Gastroesophageal sphincter (tissue), 4 donors: ENCODE data around the gene ARID1B. TPM values are rescaled to one million over a fixed set of nuclear protein-coding genes. Genes with fewer than 3 reads are reported as not detected.

Experiments used
- ATAC-seq: fragments of 150-250 bp; one replicate; pipeline ENCODE4 v1.9.1; 2016; ENCODE audit warnings: mild to moderate bottlenecking, moderate library complexity
- H3K27ac ChIP-seq, 4 donors: fragments of 200-600 bp; sonication (generic) in 3 of 4; 1 replicate in 3 of 4; 2 replicates in 1 of 4; pipeline ENCODE4 v1.5.1; 2016 to 2019
- H3K27me3 ChIP-seq: fragments of 200-600 bp; sonication (generic); one replicate; pipeline ENCODE4 v1.5.1; 2019
- H3K36me3 ChIP-seq, 2 donors: fragments of 200-600 bp; sonication (generic); one replicate each; pipeline ENCODE4 v1.5.1; 2019; ENCODE audit warnings: control low read depth in 1 of 2
- H3K4me1 ChIP-seq, 3 donors: fragments of 200-600 bp; sonication (generic); 1 replicate in 2 of 3; 2 replicates in 1 of 3; pipeline ENCODE4 v1.5.1; 2016 to 2019; ENCODE audit warnings: control low read depth in 2 of 3
- H3K4me3 ChIP-seq, 2 donors: fragments of 200-600 bp; sonication (generic); one replicate each; pipeline ENCODE4 v1.5.1; 2019; ENCODE audit warnings: mild to moderate bottlenecking in 1 of 2, moderate library complexity in 1 of 2
- H3K9me3 ChIP-seq, 3 donors: fragments of 200-600 bp; sonication (generic); one replicate each; pipeline ENCODE4 v1.5.1; 2017 to 2019; ENCODE audit warnings: control low read depth in 2 of 3
- EP300 ChIP-seq: sonication (generic); formaldehyde crosslinking; IDR thresholded peaks from one replicate; pipeline ENCODE4 v1.6.1; 2017; ENCODE audit warnings: antibody characterized with exemption, mild to moderate bottlenecking
- POLR2A ChIP-seq, 2 donors: fragments of 450-650 bp; IDR thresholded peaks; one replicate each; pipeline ENCODE4 v1.6.1; 2017; ENCODE audit warnings: antibody characterized with exemption in 2 of 2, mild to moderate bottlenecking in 2 of 2, moderate library complexity in 1 of 2
- POLR2AphosphoS5 ChIP-seq: sonication (generic); formaldehyde crosslinking; IDR thresholded peaks from one replicate; pipeline ENCODE4 v1.6.1; 2017; ENCODE audit warnings: antibody characterized with exemption
- WGBS, 2 donors: methylation state at CpG; one replicate each; pipeline ENCODE4 v1.1.5; 2018; ENCODE audit warnings: low coverage in 1 of 2; 5-methylcytosine and 5-hydroxymethylcytosine counted together
- total RNA-seq, 4 donors: library from RNA; depleted of rRNA; stranded (reverse); fragments of >200 nt; gene quantifications; one replicate each; pipeline ENCODE4 v1.1.0, GENCODE V29; 2016
- TF ChIP-seq, protein P1 (sequence below), 4 experiments: fragments of 200-600 bp in 2 of 4; fragments of 450-650 bp in 2 of 4; sonication (generic) in 1 of 4; IDR thresholded peaks; one replicate each; pipeline ENCODE4 v1.5.1; 2017 to 2019; ENCODE audit warnings: antibody characterized with exemption in 4 of 4, mild to moderate bottlenecking in 2 of 4, moderate library complexity in 2 of 4

Gene ARID1B
- total RNA-seq, 4 donors from 2014 or later, result 40.0 to 106 (median 79.7) TPM

DNA sequence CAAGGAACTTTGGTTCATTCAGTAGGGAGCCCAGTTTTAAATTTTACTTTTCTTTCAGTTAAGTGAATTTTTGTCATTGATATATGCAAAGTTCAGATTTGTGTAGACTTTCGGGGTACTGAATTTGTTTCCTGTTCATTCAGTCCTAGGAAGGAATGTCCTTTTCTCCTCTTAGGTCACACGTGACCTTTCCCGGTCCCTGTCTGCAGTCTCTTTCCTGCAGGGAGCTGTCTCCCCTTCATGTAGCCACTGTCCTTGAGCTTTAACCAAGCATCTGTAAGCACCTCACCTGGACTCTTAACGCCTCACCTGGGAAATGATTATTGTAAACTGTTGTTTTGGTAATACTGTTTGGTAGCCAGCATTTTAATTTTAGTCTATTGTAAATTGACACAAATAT, 190.7 kb downstream of the ARID1B start:
- H3K27me3 ChIP-seq, result no peaks in the 10 kb centered on the region
- no peaks in the 10 kb centered on the region for H3K36me3 ChIP-seq
- TF ChIP-seq POLR2A (IDR thresholded peaks at IDR 0.05) (no peak), POLR2AphosphoS5 (no peak), EP300 (no peak)
- TF ChIP-seq, protein P1, sequence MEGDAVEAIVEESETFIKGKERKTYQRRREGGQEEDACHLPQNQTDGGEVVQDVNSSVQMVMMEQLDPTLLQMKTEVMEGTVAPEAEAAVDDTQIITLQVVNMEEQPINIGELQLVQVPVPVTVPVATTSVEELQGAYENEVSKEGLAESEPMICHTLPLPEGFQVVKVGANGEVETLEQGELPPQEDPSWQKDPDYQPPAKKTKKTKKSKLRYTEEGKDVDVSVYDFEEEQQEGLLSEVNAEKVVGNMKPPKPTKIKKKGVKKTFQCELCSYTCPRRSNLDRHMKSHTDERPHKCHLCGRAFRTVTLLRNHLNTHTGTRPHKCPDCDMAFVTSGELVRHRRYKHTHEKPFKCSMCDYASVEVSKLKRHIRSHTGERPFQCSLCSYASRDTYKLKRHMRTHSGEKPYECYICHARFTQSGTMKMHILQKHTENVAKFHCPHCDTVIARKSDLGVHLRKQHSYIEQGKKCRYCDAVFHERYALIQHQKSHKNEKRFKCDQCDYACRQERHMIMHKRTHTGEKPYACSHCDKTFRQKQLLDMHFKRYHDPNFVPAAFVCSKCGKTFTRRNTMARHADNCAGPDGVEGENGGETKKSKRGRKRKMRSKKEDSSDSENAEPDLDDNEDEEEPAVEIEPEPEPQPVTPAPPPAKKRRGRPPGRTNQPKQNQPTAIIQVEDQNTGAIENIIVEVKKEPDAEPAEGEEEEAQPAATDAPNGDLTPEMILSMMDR (IDR thresholded peaks at IDR 0.05), result no peak
- ATAC-seq, result no peak
- no peak overlapping the region for H3K4me3 ChIP-seq
- H3K4me1 ChIP-seq, result peaks cover 0 to 54% (median 9%) of the 10 kb centered on the region in 3 donors
- no peaks in the 10 kb centered on the region for H3K9me3 ChIP-seq
- WGBS, 2 donors, result 100% methylated on average over 2 to 4 of the region's 4 CpGs
- no peak overlapping the region for H3K27ac ChIP-seq

DNA sequence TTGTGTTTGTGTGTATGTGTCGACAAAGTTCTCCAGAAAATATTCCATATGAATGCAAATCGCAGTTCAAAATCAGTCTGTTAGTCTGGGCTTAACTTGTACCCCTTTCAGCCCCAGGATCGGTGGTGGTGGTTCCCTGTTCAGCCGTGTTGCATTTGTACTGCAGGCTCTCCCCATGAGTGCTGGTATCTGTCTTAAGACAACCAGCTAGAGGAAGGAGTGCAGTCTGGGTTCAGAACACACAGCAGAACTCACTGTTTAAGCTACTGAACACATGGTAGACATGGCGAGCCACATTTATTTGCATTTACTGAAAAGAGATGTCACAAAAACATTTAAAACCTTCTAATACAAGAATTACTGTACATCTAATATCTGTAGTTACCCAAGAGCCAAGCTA, 192.1 kb downstream of the ARID1B start:
- peaks cover 0 to 60% (median 9%) of the 10 kb centered on the region in 3 donors for H3K4me1 ChIP-seq
- ATAC-seq, result no peak
- H3K27me3 ChIP-seq, result no peaks in the 10 kb centered on the region
- WGBS, 2 donors, result 76 to 82% methylated on average over 4 of the region's 5 CpGs
- H3K36me3 ChIP-seq, result no peaks in the 10 kb centered on the region
- no peak overlapping the region for H3K4me3 ChIP-seq
- no peak overlapping the region for H3K27ac ChIP-seq
- TF ChIP-seq POLR2A (IDR thresholded peaks at IDR 0.05) (no peak), EP300 (no peak), POLR2AphosphoS5 (no peak)
- TF ChIP-seq, protein P1 (IDR thresholded peaks at IDR 0.05), result no peak
- no peaks in the 10 kb centered on the region for H3K9me3 ChIP-seq

DNA sequence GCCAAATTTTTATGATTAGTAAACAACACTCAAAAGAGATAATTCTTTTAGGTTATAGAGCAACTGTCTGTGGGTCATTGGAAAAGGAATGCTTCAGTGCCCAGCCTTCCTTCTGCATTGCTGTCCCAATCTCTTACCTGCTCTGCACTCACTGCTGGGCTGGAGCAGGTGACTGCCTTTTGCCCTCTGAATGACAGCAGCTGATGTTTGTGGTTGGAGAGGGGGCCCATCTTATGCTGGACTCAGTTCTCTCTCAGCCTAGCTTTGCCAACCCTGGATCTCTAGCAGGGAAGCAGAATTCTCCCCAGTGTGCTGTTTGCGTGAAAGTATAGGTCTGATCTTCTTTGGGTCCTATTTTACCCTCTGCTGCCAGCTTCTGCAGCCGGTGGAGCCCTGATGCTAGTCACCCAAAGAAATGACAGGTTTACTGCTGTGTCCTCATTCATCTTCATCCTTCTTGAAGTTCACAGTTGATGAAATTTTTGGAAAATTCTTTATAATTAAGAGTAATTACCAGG, 193.5 kb downstream of the ARID1B start:
- no peak overlapping the region for H3K4me3 ChIP-seq
- H3K27me3 ChIP-seq, result no peaks in the 10 kb centered on the region
- H3K4me1 ChIP-seq, result peaks cover 0 to 52% (median 4%) of the 10 kb centered on the region in 3 donors
- H3K36me3 ChIP-seq, result no peaks in the 10 kb centered on the region
- no peak overlapping the region for H3K27ac ChIP-seq
- WGBS, 2 donors, result 80 to 100% methylated on average over 1 to 2 of the region's 2 CpGs
- ATAC-seq, result no peak
- no peak for TF ChIP-seq POLR2A (IDR thresholded peaks at IDR 0.05)
- TF ChIP-seq POLR2AphosphoS5, result no peak
- TF ChIP-seq, protein P1 (IDR thresholded peaks at IDR 0.05), result no peak
- TF ChIP-seq EP300, result no peak
- H3K9me3 ChIP-seq, result no peaks in the 10 kb centered on the region

DNA sequence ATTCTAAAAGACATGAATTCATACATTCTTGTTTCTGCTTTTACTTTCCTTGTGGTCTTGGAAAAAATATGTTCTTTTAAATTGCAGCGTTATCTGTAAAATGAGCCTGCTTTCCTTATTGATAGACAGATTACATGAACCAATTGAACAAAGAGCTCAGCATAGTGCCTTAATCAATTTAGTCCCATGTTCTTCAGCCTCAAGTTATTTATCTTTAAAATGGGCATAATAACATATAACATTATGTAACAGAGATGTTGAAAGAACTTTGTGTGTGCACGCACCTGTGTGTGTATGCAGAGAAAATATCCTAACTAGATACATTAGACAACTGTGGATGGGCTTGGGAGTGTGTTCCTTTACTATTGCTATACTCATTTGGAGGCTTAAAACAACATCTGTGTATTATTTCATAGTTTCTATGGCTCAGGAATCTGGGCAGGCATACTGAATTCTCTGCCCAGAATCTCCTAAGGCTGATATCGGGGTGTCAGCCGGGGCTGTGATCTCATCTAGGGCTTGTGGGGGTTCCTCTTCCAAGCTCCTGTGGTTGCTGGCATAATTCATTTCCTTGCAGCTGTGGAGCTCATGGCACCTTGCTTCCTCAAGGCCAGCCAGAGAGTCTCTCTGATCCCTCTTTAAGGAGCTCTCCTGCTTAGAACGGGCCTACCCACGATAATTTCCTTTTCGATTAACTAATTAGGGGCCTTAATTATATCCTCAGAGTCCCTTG, 194.1 kb downstream of the ARID1B start:
- peaks cover 0 to 55% (median 6%) of the 10 kb centered on the region in 3 donors for H3K4me1 ChIP-seq
- ATAC-seq, result no peak
- H3K9me3 ChIP-seq, result no peaks in the 10 kb centered on the region
- TF ChIP-seq EP300 (no peak), POLR2AphosphoS5 (no peak), POLR2A (IDR thresholded peaks at IDR 0.05) (no peak)
- TF ChIP-seq, protein P1 (IDR thresholded peaks at IDR 0.05), result no peak
- H3K36me3 ChIP-seq, result no peaks in the 10 kb centered on the region
- 67 to 80% methylated on average over 2 to 7 of the region's 7 CpGs for WGBS, 2 donors
- no peaks in the 10 kb centered on the region for H3K27me3 ChIP-seq
- no peak overlapping the region for H3K4me3 ChIP-seq
- no peak overlapping the region for H3K27ac ChIP-seq

DNA sequence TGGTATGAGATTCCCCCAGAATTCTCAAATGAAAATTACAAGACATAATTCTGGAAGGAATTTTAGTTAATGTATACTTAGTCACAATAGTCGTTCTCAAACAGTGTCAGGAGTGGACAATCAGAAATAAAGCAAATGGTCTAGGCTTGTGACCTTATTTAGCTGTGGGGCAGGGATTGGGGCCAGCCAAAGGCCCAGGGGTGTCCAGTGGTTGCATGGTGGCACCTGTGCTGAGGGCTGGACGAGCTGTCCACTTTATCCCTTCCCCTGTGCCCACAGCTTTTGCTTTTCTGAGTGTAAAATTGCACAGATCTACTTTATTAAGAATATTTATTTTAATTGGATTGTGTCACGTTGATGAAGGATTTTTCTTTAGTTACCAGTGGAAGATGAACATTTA, 195.0 kb downstream of the ARID1B start:
- H3K4me3 ChIP-seq, result no peak overlapping the region
- WGBS, 2 donors, result 52 to 74% methylated on average over 3 of the region's 3 CpGs
- ATAC-seq, result no peak
- TF ChIP-seq POLR2A (IDR thresholded peaks at IDR 0.05), result no peak
- TF ChIP-seq, protein P1 (IDR thresholded peaks at IDR 0.05), result no peak
- no peak for TF ChIP-seq POLR2AphosphoS5
- TF ChIP-seq EP300, result no peak
- no peak overlapping the region for H3K27ac ChIP-seq
- no peaks in the 10 kb centered on the region for H3K27me3 ChIP-seq
- H3K36me3 ChIP-seq, result no peaks in the 10 kb centered on the region
- H3K9me3 ChIP-seq, result no peaks in the 10 kb centered on the region
- H3K4me1 ChIP-seq, result peaks cover 0 to 63% (median 10%) of the 10 kb centered on the region in 3 donors
